HL-60 (cell line): ENCODE data around the gene ESPN.

Source experiments
- DNase-seq, 2 experiments: peaks; one replicate each; pipeline ENCODE4 v3.0.0-alpha.2; 2010 to 2020; ENCODE audit warnings: low read depth in 1 of 2, low spot score in 1 of 2
- H3K27ac ChIP-seq: fragments of 250-450 bp; sonication (Bioruptor Pico); replicated peaks from 2 replicates; pipeline ENCODE4 v1.5.1; 2020; ENCODE audit warnings: mild to moderate bottlenecking, moderate library complexity
- H3K27me3 ChIP-seq: fragments of 250-450 bp; sonication (Bioruptor Pico); 2 replicates; pipeline ENCODE4 v1.5.1; 2021; ENCODE audit warnings: mild to moderate bottlenecking, moderate library complexity; ENCODE audit not compliant: insufficient read depth, poor library complexity, severe bottlenecking
- H3K4me3 ChIP-seq: replicated peaks from 2 replicates; pipeline ENCODE4 v1.5.1; 2011; ENCODE audit warnings: mild to moderate bottlenecking, control low read depth, low read length; ENCODE audit not compliant: insufficient read depth
- CTCF ChIP-seq: IDR thresholded peaks from one replicate; pipeline ENCODE4 v1.5.1; 2011; ENCODE audit warnings: low read length, control low read depth, inconsistent platforms; ENCODE audit not compliant: insufficient read depth
- GABPA ChIP-seq: IDR thresholded peaks from 2 replicates; pipeline ENCODE4 v1.6.1; 2012; ENCODE audit warnings: low read depth
- POLR2AphosphoS5 ChIP-seq: IDR thresholded peaks from 2 replicates; pipeline ENCODE4 v1.6.1; 2012; ENCODE audit warnings: low read depth
- REST ChIP-seq: IDR thresholded peaks from 2 replicates; pipeline ENCODE4 v1.6.1; 2012; ENCODE audit warnings: low read depth; ENCODE audit not compliant: insufficient replicate concordance
- SPI1 ChIP-seq: IDR thresholded peaks from 2 replicates; pipeline ENCODE4 v1.6.1; 2012; ENCODE audit warnings: low read depth, mild to moderate bottlenecking, borderline replicate concordance

ESPN gene

DNA sequence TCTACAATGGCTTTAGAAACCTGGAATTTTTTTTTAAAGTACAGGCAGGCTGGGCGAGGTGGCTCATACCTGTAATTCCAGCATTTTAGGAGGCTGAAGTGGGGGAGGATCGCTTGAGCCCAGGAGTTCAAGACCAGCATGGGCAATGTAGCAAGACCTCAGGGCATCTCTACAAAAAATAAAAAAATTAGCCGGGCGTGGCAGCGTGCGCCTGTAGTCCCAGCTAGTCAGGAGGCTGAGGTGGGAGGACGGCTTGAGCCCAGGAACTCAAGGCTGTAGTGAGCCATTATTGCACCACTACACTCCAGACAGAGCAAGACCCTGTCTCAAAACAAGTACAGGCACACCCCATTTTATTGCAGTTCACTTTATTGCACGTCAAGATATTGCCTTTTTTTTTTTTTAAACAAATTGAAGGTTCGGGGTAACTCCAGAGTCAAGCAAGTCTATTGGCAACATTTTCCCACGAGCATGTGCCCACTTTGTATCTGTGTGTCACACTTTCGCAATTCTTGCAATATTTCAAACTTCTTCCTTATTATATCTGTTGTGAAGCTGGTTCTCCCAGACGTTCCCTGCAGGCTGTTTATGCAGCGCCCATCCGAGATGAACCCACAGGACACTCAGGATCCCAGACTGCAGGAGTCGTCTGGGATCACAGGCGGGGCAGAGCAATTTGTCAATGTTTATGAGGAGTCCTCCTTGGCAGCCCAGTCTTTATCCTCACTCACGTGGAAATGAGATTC, 9.5 kb upstream of the ESPN start:
- H3K4me3 ChIP-seq, result no peak overlapping the region
- peak; percentile 49 to 61 for DNase-seq
- peaks cover 47% of the 10 kb centered on the region for H3K27me3 ChIP-seq
- no peak for TF ChIP-seq GABPA
- TF ChIP-seq POLR2AphosphoS5, result no peak
- no peak for TF ChIP-seq REST
- TF ChIP-seq SPI1, result no peak
- TF ChIP-seq CTCF, result no peak
- no peak overlapping the region for H3K27ac ChIP-seq

- no peak overlapping the region for H3K27ac ChIP-seq
- DNase-seq, result peak in 1 of 2 experiments; percentile 43
- H3K27me3 ChIP-seq, result peaks cover 58% of the 10 kb centered on the region
- H3K4me3 ChIP-seq, result no peak overlapping the region
- TF ChIP-seq GABPA, result no peak
- no peak for TF ChIP-seq CTCF
Observed at GRCh38 chr1:6416295-6416656, 8.3 kb upstream of the ESPN start.

- H3K27ac ChIP-seq, result no peak overlapping the region
- no peak for TF ChIP-seq GABPA
- peaks cover 62% of the 10 kb centered on the region for H3K27me3 ChIP-seq
Observed at GRCh38 chr1:6416906-6417305, 7.7 kb upstream of the ESPN start.

GRCh38 chr1:6417961-6418667, 6.5 kb upstream of the ESPN start:
- Histone ChIP-seq H3K4me3 (no peak overlapping the region), H3K27ac (no peak overlapping the region), H3K27me3 (peaks cover 69% of the 10 kb centered on the region)
- no peak for TF ChIP-seq POLR2AphosphoS5
- TF ChIP-seq GABPA, result no peak
- TF ChIP-seq REST, result no peak
- no peak for TF ChIP-seq CTCF
- no peak for TF ChIP-seq SPI1
- no peak for DNase-seq

More at GRCh38 chr1:6416906-6417305, 7.7 kb upstream of the ESPN start:
- no peak for DNase-seq
- no peak overlapping the region for H3K4me3 ChIP-seq
